ENCODE measurements around the gene SLC6A2. TPM values are rescaled to one million over a fixed set of nuclear protein-coding genes. Genes with fewer than 3 reads are reported as not detected.

SLC6A2 gene
- total RNA-seq, 1 donor from 2014 or later: not detected

DNA sequence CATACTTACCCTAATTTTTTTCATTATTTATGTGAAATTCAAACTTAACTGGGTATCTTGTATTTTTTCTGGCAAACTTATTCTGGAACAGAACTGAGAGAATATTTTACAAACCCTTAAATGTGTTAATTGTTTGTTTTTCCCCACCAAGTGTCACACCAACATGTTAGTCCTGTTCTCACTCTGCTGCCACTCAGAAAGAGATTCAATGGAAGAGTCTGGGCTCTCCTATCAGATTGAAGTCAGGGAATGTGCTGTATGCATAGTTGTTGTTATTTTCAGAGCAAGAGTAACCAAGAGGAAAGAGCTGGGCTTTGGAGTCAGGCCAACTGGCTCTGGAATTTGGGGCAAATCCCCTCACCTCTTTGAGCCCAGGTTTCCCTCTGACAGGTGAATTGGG, 43.2 kb downstream of the SLC6A2 start:
- Histone ChIP-seq H3K9me3 (no peaks in the 10 kb centered on the region), H3K36me3 (no peaks in the 10 kb centered on the region), H3K27ac (no peak overlapping the region), H3K4me3 (no peak overlapping the region), H3K27me3 (no peaks in the 10 kb centered on the region), H3K4me1 (no peaks in the 10 kb centered on the region)
- intact Hi-C loops (cut with DNase I): no loop called here
- DNase-seq (no peak), ATAC-seq (no peak)
- TF ChIP-seq, protein P1, sequence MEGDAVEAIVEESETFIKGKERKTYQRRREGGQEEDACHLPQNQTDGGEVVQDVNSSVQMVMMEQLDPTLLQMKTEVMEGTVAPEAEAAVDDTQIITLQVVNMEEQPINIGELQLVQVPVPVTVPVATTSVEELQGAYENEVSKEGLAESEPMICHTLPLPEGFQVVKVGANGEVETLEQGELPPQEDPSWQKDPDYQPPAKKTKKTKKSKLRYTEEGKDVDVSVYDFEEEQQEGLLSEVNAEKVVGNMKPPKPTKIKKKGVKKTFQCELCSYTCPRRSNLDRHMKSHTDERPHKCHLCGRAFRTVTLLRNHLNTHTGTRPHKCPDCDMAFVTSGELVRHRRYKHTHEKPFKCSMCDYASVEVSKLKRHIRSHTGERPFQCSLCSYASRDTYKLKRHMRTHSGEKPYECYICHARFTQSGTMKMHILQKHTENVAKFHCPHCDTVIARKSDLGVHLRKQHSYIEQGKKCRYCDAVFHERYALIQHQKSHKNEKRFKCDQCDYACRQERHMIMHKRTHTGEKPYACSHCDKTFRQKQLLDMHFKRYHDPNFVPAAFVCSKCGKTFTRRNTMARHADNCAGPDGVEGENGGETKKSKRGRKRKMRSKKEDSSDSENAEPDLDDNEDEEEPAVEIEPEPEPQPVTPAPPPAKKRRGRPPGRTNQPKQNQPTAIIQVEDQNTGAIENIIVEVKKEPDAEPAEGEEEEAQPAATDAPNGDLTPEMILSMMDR (IDR thresholded peaks at IDR 0.05): no peak

DNA sequence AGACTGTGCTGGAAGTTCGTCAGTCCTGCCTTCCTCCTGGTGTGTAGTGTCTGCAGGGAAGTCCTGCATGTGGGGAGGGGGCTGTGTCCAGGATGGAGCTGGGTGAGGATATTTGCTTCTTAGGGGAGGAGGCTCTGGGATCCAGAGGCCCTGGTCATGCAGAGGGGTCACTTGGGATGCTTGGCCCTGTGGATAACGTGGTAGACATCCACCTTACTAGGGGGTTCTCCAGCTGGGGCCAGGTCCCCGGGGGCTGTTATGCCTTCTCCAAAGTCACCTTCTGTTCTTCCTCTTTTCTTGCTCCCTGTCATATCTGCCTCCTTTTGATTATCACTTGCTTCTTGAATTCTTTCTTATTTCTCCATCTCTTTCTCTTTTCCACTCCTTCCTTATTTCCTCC, 43.8 kb downstream of the SLC6A2 start:
- no peak for DNase-seq
- no peaks in the 10 kb centered on the region for H3K36me3 ChIP-seq
- no peaks in the 10 kb centered on the region for H3K27me3 ChIP-seq
- no peaks in the 10 kb centered on the region for H3K4me1 ChIP-seq
- H3K9me3 ChIP-seq: no peaks in the 10 kb centered on the region
- H3K27ac ChIP-seq: no peak overlapping the region
- ATAC-seq: no peak
- H3K4me3 ChIP-seq: no peak overlapping the region
- intact Hi-C loops (cut with DNase I): loop anchor here (10.0 kb wide), 1 partner anchor 235 kb away; no protein-coding TSS in a partner anchor
- TF ChIP-seq, protein P1 (IDR thresholded peaks at IDR 0.05): no peak

DNA sequence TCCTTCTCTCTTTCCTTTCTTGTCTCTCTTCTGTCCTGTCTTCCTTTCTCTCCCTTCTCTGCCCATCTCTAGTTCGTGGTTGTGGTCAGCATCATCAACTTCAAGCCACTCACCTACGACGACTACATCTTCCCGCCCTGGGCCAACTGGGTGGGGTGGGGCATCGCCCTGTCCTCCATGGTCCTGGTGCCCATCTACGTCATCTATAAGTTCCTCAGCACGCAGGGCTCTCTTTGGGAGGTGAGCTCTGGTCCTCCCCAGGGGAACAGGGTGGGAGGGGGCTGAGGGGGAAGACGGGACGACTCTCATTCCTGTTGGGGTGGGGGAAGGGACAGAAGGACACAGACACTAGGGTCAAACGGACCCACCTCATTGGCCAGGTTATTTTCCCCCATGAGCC, 44.3 kb downstream of the SLC6A2 start:
- TF ChIP-seq, protein P1 (IDR thresholded peaks at IDR 0.05): no peak
- H3K27ac ChIP-seq: no peak overlapping the region
- no peaks in the 10 kb centered on the region for H3K36me3 ChIP-seq
- no peaks in the 10 kb centered on the region for H3K27me3 ChIP-seq
- H3K4me1 ChIP-seq: no peaks in the 10 kb centered on the region
- no peak for ATAC-seq
- no peak for DNase-seq
- H3K4me3 ChIP-seq: no peak overlapping the region
- H3K9me3 ChIP-seq: no peaks in the 10 kb centered on the region
- intact Hi-C loops (cut with DNase I): loop anchor here (10.0 kb wide), 1 partner anchor 235 kb away; no protein-coding TSS in a partner anchor

DNA sequence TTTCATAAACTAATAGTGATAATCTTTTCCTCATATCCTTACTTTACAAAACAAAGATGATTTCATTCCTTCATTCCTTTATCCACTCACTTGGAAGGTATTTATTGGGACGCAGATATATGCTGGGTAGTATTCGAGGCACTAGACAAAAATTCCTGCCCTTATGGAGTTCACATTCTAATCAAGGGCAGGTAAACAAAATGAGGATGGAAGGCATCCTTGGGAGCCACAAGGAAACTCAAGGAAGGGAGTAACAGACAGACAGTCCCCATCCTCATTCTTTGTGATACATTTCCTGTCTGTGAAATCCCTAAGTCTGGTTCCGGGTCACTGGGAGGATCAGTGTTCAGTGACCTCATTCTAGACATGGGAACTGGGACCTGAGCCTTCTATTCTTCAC, 45.2 kb downstream of the SLC6A2 start:
- H3K36me3 ChIP-seq: no peaks in the 10 kb centered on the region
- H3K9me3 ChIP-seq: no peaks in the 10 kb centered on the region
- H3K4me1 ChIP-seq: no peaks in the 10 kb centered on the region
- no peak overlapping the region for H3K4me3 ChIP-seq
- intact Hi-C loops (cut with DNase I): loop anchor here (10.0 kb wide), 1 partner anchor 236 kb away; no protein-coding TSS in a partner anchor
- no peak for ATAC-seq
- H3K27ac ChIP-seq: no peak overlapping the region
- TF ChIP-seq, protein P1 (IDR thresholded peaks at IDR 0.05): no peak
- no peaks in the 10 kb centered on the region for H3K27me3 ChIP-seq
- no peak for DNase-seq

DNA sequence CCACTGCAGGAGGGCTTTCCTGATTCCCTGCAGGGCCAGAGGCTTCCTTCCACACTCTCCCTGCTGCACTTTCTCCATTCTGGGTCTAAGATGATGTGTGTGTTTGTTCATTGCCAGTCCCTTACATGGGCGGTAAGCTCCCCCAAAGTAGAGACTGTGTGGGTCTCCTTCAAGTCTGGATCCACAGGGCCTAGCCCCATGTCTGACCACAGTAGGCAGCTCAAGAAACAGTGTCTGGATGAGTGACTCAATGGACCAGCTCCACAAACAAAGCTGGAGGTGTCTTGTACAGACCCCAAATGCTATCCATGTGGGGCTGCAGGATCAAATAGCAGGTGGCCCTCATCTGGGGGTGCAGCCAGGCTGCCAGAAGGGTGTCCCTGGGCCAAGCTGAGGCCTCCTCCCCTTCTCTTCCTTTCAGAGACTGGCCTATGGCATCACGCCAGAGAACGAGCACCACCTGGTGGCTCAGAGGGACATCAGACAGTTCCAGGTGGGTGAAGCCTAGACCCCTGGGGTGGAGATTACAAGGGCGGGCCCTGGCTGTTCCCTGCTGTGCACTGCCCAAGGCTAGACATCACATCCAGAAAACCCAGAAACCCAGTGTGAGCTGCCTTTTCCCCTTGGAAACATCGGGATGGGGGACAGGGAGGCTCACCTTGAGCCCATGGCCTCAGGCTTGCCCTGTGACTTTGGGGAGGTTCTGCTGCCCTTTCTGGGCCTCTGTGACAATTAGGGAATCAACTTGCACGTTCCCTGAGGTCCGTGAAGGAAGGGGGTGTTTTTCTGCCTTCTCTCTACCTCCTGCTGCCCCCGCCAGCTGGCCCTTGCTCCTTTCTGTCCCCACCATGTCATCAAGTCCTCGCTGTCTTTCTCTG, 45.9 kb downstream of the SLC6A2 start:
- H3K4me1 ChIP-seq: no peaks in the 10 kb centered on the region
- intact Hi-C loops (cut with DNase I): loop anchor here (10.0 kb wide), 1 partner anchor 237 kb away; no protein-coding TSS in a partner anchor
- ATAC-seq: peak; percentile 81

More for the DNA sequence above, 45.9 kb downstream of the SLC6A2 start:
- peak; percentile 82 for DNase-seq
- H3K9me3 ChIP-seq: no peaks in the 10 kb centered on the region
- TF ChIP-seq, protein P1 (IDR thresholded peaks at IDR 0.05): peak; percentile 60
- H3K27ac ChIP-seq: no peak overlapping the region
- no peak overlapping the region for H3K4me3 ChIP-seq
- no peaks in the 10 kb centered on the region for H3K36me3 ChIP-seq
- H3K27me3 ChIP-seq: no peaks in the 10 kb centered on the region
